GM12892 (cell line): ENCODE results near the gene TENM3.

Experiments
- POLR2A ChIP-seq: IDR thresholded peaks from 2 replicates; pipeline ENCODE4 v1.6.1; 2011; ENCODE audit warnings: low read depth, low read length, control low read depth
- POLR2AphosphoS5 ChIP-seq: IDR thresholded peaks from 2 replicates; pipeline ENCODE4 v1.6.1; 2011; ENCODE audit warnings: low read depth, low read length, control low read depth
- TAF1 ChIP-seq: IDR thresholded peaks from 2 replicates; pipeline ENCODE4 v1.6.1; 2011; ENCODE audit warnings: low read depth, mild to moderate bottlenecking, control low read depth, low read length, borderline replicate concordance

DNA sequence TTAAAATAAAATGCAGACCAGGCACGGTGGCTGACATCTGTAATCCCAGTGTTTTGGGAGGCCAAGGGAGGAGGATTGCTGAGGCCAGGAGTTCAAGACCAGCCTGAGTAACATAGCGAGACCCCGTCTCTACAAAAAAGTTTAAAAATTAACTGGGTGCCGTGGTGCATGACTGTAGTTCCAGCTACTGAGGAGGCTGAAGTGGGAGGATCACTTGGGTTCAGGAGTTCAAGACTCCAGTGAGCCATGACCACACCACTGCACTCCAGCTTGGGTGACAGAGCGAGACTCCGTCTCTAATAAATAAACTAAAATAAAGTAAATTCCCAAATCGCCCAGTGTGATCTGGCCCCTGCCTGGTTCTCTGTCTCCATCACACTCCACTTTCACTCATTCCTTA lies 43.7 kb downstream of the TENM3 start:
- TF ChIP-seq POLR2AphosphoS5 = no peak
- TF ChIP-seq POLR2A = no peak
- TF ChIP-seq TAF1 = no peak
